Effector memory CD8-positive, alpha-beta T cell (primary cell): ENCODE results near the gene FCGBP.

Experiments used
- ATAC-seq: fragments of 150-1000 bp; cut with Tn5 transposase; replicated peaks from 2 replicates; pipeline ENCODE4 v1.10.0; 2021; ENCODE audit warnings: mild to moderate bottlenecking, moderate library complexity
- DNase-seq, 3 experiments: peaks; one replicate each; pipeline ENCODE4 v3.0.0; 2021
- H3K27ac Mint-ChIP-seq, 2 donors: one replicate each; pipeline ENCODE4 v1.8.0; 2022; ENCODE audit warnings: mild to moderate bottlenecking in 2 of 2, mixed read lengths in 2 of 2, moderate library complexity in 2 of 2
- H3K27me3 Mint-ChIP-seq, 2 donors: one replicate each; pipeline ENCODE4 v1.8.0; 2022; ENCODE audit warnings: mixed read lengths in 2 of 2
- H3K36me3 Mint-ChIP-seq: one replicate; pipeline ENCODE4 v1.8.0; 2022; ENCODE audit warnings: mild to moderate bottlenecking, moderate library complexity, mixed read lengths; ENCODE audit not compliant: insufficient read depth
- H3K4me1 Mint-ChIP-seq, 2 donors: one replicate each; pipeline ENCODE4 v1.8.0; 2022; ENCODE audit warnings: low read depth in 2 of 2, mixed read lengths in 2 of 2
- H3K4me3 Mint-ChIP-seq, 2 donors: one replicate each; pipeline ENCODE4 v1.8.0; 2022; ENCODE audit warnings: mild to moderate bottlenecking in 2 of 2, mixed read lengths in 2 of 2, moderate library complexity in 2 of 2
- H3K9me3 Mint-ChIP-seq, 2 donors: one replicate each; pipeline ENCODE4 v1.8.0; 2022; ENCODE audit warnings: mixed read lengths in 2 of 2

Gene FCGBP

DNA sequence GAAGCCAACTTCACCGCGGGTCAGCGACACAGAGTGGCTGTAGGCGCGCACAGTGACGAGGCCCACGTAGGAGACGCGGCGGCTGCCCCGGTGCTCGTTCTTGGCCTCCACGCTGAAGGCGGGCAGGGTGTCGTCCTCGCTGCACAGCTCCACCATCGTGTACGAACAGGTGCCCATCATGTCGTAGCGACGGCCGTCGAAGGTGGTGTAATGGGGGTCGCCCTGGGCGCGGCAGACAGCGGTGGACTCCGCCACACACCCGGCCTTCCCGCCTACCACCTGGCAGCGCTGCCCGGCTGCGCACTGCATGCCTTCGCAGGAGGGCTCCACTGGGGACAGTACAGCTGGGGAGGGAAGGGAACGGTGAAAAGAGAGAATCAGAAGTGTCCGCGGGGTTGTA, 10.0 kb downstream of the FCGBP start:
- Mint-ChIP-seq H3K9me3 (peaks cover 0 to 2% of the 10 kb centered on the region in 2 donors), H3K36me3 (no peaks in the 10 kb centered on the region), H3K27me3 (no peaks in the 10 kb centered on the region), H3K27ac (peak overlapping the region in 1 of 2 donors; percentile 77), H3K4me1 (peaks cover 0 to 2% of the 10 kb centered on the region in 2 donors), H3K4me3 (no peak overlapping the region)
- DNase-seq = no peak
- no peak for ATAC-seq

DNA sequence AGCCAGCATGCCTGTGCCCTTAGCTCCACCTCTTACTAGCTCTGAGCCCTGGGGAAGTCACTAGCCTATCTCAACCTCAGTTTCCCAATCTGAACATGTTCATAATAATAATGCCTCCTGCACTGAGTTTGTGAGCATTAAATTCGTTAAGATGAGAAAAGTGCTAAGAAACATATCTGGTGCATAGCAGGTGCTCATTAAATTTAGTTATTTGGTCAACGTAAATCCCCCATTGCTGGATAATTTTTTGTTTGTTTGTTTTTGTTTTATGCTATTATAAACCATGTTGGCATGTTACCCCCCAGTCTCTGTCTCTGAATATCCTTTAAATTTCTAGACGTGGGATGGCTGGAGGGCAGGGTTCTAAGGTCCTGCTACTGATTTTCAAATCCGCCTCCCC, 10.6 kb downstream of the FCGBP start:
- no peaks in the 10 kb centered on the region for H3K27me3 Mint-ChIP-seq
- no peak overlapping the region for H3K4me3 Mint-ChIP-seq
- H3K27ac Mint-ChIP-seq = no peak overlapping the region
- DNase-seq (no peak), ATAC-seq (no peak)
- H3K36me3 Mint-ChIP-seq = peaks cover 2% of the 10 kb centered on the region
- peaks cover 0 to 4% of the 10 kb centered on the region in 2 donors for H3K9me3 Mint-ChIP-seq
- H3K4me1 Mint-ChIP-seq = peaks cover 0 to 4% of the 10 kb centered on the region in 2 donors

DNA sequence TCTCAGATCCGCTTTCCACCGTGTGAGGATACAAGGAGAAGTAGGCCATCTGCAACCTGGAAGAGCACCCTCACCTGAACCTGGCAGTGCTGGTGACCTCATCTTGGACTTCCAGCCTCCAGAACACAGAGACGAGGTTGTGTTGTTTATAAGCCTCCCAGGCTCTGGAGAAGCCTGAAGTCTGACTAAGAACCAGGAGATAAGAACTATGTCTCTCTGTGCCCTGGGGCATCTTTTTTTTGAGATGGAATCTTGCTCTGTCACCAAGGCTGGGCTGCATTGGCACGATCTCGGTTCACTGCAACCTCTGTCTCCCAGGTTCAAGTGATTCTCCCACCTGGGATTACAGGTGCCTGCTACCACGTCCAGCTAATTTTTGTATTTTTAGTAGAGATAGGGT, 14.5 kb downstream of the FCGBP start:
- H3K36me3 Mint-ChIP-seq = peaks cover 3% of the 10 kb centered on the region
- no peak for DNase-seq
- ATAC-seq = no peak
- no peak overlapping the region for H3K4me3 Mint-ChIP-seq
- peaks cover 6 to 14% of the 10 kb centered on the region in 2 donors for H3K4me1 Mint-ChIP-seq
- H3K27me3 Mint-ChIP-seq = no peaks in the 10 kb centered on the region
- H3K9me3 Mint-ChIP-seq = peaks cover 0 to 4% of the 10 kb centered on the region in 2 donors
- H3K27ac Mint-ChIP-seq = no peak overlapping the region

DNA sequence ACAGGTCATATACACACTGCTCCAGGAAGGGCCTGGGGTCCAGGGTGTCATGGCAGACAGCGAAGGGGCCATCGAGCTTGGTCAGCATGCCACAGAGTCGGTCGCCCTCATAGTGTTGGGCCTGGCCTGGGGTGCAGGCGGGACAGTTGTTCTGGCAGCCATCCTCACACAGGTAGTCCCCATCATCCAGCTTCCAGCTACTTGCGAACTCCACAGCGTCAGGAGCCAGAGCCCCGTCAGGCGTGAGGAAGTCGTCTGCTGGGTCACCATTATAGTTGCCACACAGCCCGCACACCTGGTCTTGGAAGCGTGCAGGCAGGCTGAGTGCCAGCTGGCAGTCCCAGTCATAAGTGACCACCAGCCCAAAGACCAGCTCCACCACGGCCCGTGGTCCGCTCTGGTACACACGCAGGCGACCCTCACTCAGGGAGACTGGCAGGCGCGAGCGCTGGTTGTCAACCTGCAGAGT, 16.2 kb downstream of the FCGBP start:
- Mint-ChIP-seq H3K27ac (peak overlapping the region in 1 of 2 donors; percentile 57), H3K9me3 (peaks cover 0 to 4% of the 10 kb centered on the region in 2 donors), H3K4me3 (no peak overlapping the region), H3K27me3 (no peaks in the 10 kb centered on the region), H3K4me1 (peaks cover 6 to 14% of the 10 kb centered on the region in 2 donors), H3K36me3 (peaks cover 3% of the 10 kb centered on the region)
- no peak for ATAC-seq
- DNase-seq = no peak

DNA sequence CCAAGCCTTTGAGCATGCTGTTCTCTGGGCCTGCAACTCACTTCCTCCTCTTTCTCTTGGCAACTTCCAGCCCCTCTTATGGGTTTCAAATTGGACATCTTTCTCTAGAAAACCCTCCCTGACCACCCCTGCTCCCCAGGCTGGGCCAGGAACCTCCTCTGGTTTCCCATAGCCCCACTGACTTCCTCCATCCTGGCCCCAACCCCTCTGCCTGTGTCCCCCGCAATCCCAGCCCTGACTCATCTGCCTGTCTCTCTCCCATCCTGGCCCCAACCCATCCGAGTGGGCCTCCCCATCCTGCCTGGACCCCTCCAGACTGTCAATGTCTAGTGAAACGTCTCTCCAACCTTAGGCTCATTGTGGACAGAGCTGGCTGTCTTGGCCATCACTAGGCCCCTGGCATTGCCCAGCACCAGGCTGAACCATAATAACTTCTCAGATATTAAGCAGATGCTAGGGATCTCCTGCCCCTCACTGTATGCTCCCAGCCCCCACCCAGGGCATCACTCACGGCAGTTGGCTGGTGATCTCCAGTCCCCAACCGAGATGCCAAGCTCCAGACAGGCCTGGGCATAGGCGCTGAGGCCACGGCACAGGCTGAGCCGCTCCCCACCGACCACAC, 16.8 kb downstream of the FCGBP start:
- no peak overlapping the region for H3K4me3 Mint-ChIP-seq
- no peak for DNase-seq
- peaks cover 6 to 14% of the 10 kb centered on the region in 2 donors for H3K4me1 Mint-ChIP-seq
- ATAC-seq = no peak
- peaks cover 0 to 4% of the 10 kb centered on the region in 2 donors for H3K9me3 Mint-ChIP-seq
- peak overlapping the region; percentile 52 to 57 for H3K27ac Mint-ChIP-seq
- peaks cover 3% of the 10 kb centered on the region for H3K36me3 Mint-ChIP-seq
- no peaks in the 10 kb centered on the region for H3K27me3 Mint-ChIP-seq

DNA sequence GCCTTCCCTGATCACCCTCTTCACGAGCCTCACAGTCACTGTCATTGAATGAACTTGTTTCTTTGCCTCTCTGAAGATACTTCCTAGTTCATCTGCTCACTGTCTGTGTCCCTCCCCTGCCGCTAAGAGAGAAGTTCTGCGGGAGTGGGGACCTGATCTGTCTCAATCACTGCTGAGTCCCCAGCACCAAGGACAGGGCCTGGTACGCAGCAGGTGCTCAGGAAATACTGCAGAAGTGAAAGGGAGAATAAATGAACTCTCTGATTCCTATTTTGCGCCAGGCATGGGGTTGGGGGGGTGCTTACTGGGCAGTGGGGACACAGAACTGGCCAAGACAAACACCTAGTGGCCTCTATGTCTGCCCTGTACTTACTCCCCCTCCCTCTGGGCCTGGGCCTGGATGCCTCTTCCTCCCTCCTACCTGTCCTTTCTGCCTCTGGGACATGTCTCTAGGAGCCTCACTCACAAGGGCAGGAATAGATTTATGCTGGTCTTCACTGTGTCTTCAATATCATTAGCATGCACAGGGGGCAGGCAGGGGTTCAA, 17.5 kb downstream of the FCGBP start:
- ATAC-seq = no peak
- Mint-ChIP-seq H3K4me1 (peaks cover 6 to 14% of the 10 kb centered on the region in 2 donors), H3K4me3 (no peak overlapping the region), H3K9me3 (peaks cover 0 to 4% of the 10 kb centered on the region in 2 donors), H3K27ac (peak overlapping the region; percentile 52 to 65), H3K27me3 (no peaks in the 10 kb centered on the region), H3K36me3 (peaks cover 3% of the 10 kb centered on the region)
- no peak for DNase-seq

DNA sequence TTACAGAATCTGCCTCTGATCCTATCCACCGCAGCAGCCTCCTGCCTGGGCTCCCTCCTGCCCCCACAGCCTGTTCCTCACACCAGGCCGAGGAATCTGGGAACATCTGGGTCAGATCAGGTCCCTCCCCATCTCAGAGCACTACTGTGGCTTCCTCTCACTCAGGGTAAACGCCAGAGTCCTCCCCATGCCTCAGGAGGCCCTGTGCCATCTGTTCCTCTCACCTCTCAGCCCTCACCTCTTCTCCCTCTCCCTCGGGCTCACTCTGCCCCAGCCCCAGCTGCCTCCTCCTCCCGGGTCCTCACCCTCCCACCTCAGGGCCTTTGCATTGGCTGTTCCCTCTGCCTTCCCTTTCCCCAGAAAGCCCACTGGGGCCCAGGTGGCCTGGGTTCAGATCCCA, 18.2 kb downstream of the FCGBP start:
- Mint-ChIP-seq H3K4me3 (no peak overlapping the region), H3K27ac (peak overlapping the region in 1 of 2 donors; percentile 52), H3K27me3 (no peaks in the 10 kb centered on the region), H3K9me3 (peaks cover 0 to 4% of the 10 kb centered on the region in 2 donors), H3K36me3 (peaks cover 3% of the 10 kb centered on the region), H3K4me1 (peaks cover 6 to 14% of the 10 kb centered on the region in 2 donors)
- DNase-seq = no peak
- no peak for ATAC-seq

DNA sequence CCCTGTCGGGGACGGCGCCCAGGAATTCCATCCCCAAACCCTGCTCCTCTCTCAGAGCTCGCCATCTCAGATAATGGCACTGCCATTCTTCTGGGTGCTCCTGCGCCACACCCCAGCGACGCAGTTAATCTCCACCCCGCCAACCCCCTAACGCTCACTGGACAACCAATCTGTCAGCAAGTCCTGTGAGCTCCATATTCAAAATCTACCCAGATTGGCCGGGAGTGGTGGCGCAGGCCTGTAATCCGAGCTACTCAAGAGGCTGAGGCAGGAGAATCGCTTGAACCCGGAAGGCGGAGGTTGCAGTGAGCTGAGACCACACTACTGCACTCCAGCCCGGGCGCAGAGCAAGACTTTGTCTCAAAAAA, 18.6 kb downstream of the FCGBP start:
- no peaks in the 10 kb centered on the region for H3K27me3 Mint-ChIP-seq
- peaks cover 0 to 4% of the 10 kb centered on the region in 2 donors for H3K9me3 Mint-ChIP-seq
- H3K4me1 Mint-ChIP-seq = peaks cover 6 to 14% of the 10 kb centered on the region in 2 donors
- no peak overlapping the region for H3K27ac Mint-ChIP-seq
- H3K36me3 Mint-ChIP-seq = peaks cover 3% of the 10 kb centered on the region
- H3K4me3 Mint-ChIP-seq = no peak overlapping the region
- ATAC-seq (no peak), DNase-seq (no peak)

DNA sequence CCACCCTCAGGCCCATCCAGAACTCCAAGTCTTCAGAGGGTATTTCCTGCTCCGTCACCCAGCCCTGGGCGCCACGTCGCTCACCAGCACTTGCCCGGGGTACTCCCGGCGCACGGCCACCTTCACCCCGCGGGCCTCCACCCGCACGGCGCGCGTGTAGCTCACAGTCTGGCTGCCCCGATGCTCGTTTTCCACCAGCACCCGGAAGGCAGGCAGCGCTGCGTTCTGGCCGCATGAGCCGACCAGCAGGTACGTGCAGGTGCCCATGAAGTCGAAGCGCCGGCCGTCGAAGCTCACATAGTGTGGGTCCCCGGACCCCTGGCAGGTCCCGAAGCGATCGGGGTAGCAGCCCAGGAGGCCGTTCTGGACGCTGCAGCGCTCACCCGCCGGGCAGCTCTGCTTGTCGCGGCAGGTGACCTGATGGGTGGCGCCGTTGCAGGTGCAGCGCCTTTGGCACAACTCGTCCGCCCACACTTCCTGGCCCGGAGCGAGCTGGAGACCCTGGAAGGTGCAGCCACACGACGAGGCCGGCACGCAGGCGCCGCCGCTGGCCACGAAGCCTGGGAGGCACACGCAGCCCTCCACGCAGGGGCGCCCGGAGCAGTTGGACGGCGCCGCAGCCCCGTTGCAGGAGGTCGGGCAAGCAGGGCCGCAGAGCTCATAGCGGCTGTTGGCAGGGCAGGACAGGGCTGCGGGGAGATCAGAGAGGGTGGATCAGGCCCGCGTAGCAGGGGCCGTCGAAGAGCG, 19.2 kb downstream of the FCGBP start:
- peaks cover 0 to 4% of the 10 kb centered on the region in 2 donors for H3K9me3 Mint-ChIP-seq
- no peak overlapping the region for H3K27ac Mint-ChIP-seq
- H3K27me3 Mint-ChIP-seq = no peaks in the 10 kb centered on the region
- H3K36me3 Mint-ChIP-seq = peaks cover 3% of the 10 kb centered on the region
- no peak for ATAC-seq
- H3K4me3 Mint-ChIP-seq = no peak overlapping the region
- peaks cover 8 to 14% of the 10 kb centered on the region in 2 donors for H3K4me1 Mint-ChIP-seq
- no peak for DNase-seq

DNA sequence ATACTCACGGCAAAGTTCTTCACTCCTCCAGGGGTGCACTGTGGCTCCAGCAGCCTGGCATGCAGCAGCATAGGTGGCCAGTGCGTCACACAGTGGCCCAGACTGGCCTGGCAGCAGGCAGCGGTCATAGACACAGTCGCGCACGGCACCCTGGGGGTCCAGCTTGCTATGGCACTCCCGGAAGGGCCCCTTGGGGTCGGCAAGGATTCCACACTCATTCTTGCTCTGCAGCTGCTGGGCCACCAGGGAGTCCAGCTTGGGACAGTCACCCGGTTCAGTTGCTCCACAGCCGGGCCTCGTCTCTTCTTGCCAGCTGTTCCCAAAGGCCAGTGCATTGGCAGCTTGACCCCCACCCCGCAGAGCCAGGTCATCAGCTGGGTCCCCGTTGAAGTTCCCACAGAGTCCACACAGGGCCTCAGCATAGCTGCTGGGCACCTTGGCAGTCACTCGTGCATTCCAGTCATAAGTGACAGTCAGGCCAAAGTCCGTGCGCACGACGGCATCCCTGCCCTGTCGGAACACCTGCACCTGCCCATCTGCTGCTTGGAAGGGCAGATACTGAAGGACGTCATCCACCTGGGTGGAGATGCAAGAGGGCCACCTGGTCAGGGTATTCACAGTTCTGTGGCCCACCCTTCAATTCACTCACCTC, 20.6 kb downstream of the FCGBP start:
- ATAC-seq (no peak), DNase-seq (no peak)
- peaks cover 8 to 10% of the 10 kb centered on the region in 2 donors for H3K4me1 Mint-ChIP-seq
- H3K36me3 Mint-ChIP-seq = peaks cover under 1% of the 10 kb centered on the region
- H3K9me3 Mint-ChIP-seq = no peaks in the 10 kb centered on the region
- no peak overlapping the region for H3K4me3 Mint-ChIP-seq
- peak overlapping the region in 1 of 2 donors; percentile 23 for H3K27ac Mint-ChIP-seq
- no peaks in the 10 kb centered on the region for H3K27me3 Mint-ChIP-seq

DNA sequence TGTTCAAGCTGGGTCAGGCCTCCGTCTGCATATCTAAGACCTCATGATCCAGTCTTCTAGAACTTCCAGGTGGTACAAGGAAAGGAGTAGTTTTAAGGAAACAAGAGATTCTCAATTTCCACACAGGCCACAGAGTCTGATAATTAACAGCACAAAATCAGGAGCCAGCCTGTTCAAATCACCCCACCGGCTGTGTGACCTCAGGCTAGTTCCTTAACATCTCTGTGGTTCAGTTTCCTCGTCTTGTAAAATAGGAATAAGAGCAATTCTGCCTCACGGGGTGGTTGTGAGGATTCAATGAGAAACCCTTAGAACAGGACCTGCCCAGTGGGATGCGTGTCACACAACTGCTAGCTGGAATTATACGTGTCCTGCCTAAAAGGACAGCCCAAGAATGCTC, 25.6 kb downstream of the FCGBP start:
- Mint-ChIP-seq H3K9me3 (no peaks in the 10 kb centered on the region), H3K27ac (peak overlapping the region in 1 of 2 donors; percentile 23), H3K4me1 (peaks cover 7% of the 10 kb centered on the region in 2 donors), H3K27me3 (no peaks in the 10 kb centered on the region), H3K36me3 (no peaks in the 10 kb centered on the region), H3K4me3 (no peak overlapping the region)
- DNase-seq (no peak), ATAC-seq (no peak)

DNA sequence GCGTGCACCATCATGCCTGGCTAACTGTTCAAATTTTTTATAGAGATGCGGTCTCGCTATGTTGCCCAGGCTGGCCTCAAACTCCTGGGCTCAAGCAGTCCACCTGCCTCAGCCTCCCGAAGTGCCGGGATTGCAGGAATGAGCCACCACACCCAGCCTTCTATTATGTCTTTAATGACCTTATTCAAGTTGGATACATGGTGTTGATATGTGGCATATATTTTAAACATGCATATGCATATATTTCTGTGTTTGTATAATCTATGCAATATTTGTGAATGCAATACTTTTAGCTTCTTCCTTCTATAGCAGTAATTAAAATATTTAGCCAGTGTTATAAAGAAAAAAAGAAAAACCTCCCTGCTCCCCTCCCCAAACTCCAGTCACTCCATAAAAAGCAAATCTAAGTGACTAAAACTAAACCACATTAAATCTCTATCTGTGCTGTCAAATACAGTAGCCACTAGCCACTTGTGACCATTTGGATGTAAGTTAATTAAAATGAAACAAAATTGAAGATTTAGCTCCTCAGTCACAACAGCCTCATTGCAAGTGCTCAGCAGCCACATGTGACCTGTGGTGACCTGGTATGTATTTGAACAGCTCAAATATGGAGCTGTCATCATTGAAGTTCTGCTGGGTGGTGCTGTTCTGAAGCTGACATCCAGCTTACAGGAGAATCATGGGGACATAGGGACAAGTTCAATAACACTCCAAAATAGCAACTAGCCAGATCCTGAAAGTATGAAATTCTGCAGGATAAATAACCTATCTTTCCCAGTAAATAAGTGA, 27.4 kb downstream of the FCGBP start:
- DNase-seq = no peak
- Mint-ChIP-seq H3K27me3 (no peaks in the 10 kb centered on the region), H3K27ac (no peak overlapping the region)

DNA sequence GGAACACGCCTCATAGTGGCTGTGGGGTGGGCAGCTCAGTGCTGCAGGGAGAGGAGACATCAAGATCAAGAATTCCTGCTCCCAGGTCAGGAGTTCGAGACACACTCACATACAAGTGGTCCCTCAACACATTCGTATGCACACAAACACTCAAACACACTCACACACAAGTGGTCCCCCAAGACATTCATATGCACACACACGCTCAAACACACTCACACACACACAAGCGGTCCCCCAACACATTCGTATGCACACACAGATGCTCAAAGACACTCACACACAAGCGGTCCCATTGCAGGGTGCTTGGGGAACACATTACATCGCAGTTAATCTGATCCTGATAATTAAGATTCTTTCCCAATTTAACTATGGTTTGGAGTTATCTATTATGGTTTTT, 28.2 kb downstream of the FCGBP start:
- Mint-ChIP-seq H3K4me3 (no peak overlapping the region), H3K9me3 (no peaks in the 10 kb centered on the region), H3K36me3 (no peaks in the 10 kb centered on the region), H3K27ac (no peak overlapping the region), H3K27me3 (no peaks in the 10 kb centered on the region), H3K4me1 (peaks cover 7% of the 10 kb centered on the region in 2 donors)
- ATAC-seq = no peak
- DNase-seq = no peak

More for the DNA sequence above, 27.4 kb downstream of the FCGBP start:
- Mint-ChIP-seq H3K36me3 (no peaks in the 10 kb centered on the region), H3K4me3 (no peak overlapping the region), H3K4me1 (peaks cover 7% of the 10 kb centered on the region in 2 donors), H3K9me3 (no peaks in the 10 kb centered on the region)
- ATAC-seq = no peak
